Vagina (tissue), 1 donor: ENCODE measurements around the gene PNLIP. TPM values are rescaled to one million over a fixed set of nuclear protein-coding genes. Genes with fewer than 3 reads are reported as not detected.

Experiments
- small RNA-seq: library from RNA; depleted of rRNA; stranded (forward); fragments of <200 nt; gene quantifications from one replicate; pipeline ENCODE3, GENCODE V24; 2016
- total RNA-seq: library from RNA; depleted of rRNA; stranded (reverse); fragments of >200 nt; gene quantifications from one replicate; pipeline ENCODE4 v1.2.3, GENCODE V29; 2016

PNLIP gene
- total RNA-seq, 1 donor from 2014 or later, result not detected

Small RNAs within 50 kb of the gene (small RNA-seq; reads per million reads assigned to genes)
- not detected for gene RNU6-1090P

Other genes with a start within 250 kb of the PNLIP start
- not detected for gene CCDC172, start 221.5 kb upstream of the PNLIP start, total RNA-seq
- gene PNLIPRP3, start 118.1 kb upstream of the PNLIP start, total RNA-seq, result 2.2 TPM
- gene PNLIPRP1, start 45.0 kb downstream of the PNLIP start, total RNA-seq, result not detected
- not detected for gene PNLIPRP2, start 75.0 kb downstream of the PNLIP start, total RNA-seq
- gene HSPA12A, start 196.6 kb downstream of the PNLIP start, total RNA-seq, result 28.7 TPM